ENCODE data around the gene HPSE.

DNA sequence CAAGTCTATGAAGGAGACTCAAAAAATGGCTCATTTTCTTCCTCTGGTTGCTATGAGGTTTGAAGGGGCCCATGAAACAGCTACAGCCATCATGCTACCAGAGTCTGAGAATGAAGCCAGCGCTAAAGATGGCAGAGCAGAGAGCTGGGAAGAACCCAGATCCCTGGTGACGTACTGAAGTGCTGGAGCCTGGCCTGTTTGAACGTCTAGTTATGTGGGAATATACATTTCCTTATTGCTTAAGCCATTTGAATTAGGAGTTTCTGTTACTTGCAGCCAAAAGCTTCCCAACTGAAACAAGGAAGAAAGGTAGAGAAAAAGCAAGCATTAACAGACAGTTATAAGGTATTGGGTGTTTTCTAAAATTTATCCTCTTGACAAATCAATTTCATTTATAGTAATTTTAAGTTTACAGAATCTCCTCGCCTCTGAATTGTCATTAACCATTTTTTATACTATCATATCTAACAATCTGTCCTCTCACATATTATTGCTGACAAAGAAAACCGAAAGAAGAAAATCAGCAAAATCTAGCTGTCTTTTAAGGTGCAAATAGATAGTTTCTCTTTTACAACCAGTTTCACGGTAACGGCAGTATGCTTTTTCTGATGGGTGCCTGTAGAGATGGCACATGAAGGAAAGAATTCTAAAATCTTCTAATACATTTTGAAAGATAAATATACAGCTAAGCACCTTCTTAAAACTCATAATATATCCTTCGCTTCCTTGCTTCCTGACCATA, 41.2 kb downstream of the HPSE start:
- TF ChIP-seq, protein P1, sequence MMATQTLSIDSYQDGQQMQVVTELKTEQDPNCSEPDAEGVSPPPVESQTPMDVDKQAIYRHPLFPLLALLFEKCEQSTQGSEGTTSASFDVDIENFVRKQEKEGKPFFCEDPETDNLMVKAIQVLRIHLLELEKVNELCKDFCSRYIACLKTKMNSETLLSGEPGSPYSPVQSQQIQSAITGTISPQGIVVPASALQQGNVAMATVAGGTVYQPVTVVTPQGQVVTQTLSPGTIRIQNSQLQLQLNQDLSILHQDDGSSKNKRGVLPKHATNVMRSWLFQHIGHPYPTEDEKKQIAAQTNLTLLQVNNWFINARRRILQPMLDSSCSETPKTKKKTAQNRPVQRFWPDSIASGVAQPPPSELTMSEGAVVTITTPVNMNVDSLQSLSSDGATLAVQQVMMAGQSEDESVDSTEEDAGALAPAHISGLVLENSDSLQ (IDR thresholded peaks at IDR 0.05) = no peak
- TF ChIP-seq SP1 (IDR thresholded peaks at IDR 0.05) (no peak), TARDBP (IDR thresholded peaks at IDR 0.05) (no peak)
